GM19025 (cell line): ENCODE results near the gene STOX2.

ENCODE experiments used
- ATAC-seq: cut with Tn5 transposase; IDR thresholded peaks from one replicate; pipeline ENCODE4 v1.9.1; 2021; ENCODE audit warnings: mild to moderate bottlenecking, low read depth, moderate library complexity; ENCODE audit not compliant: unreplicated experiment

The STOX2 gene

GRCh38 chr4:184066584-184067300 is 161.6 kb downstream of the STOX2 start:
- ATAC-seq, result no peak

DNA sequence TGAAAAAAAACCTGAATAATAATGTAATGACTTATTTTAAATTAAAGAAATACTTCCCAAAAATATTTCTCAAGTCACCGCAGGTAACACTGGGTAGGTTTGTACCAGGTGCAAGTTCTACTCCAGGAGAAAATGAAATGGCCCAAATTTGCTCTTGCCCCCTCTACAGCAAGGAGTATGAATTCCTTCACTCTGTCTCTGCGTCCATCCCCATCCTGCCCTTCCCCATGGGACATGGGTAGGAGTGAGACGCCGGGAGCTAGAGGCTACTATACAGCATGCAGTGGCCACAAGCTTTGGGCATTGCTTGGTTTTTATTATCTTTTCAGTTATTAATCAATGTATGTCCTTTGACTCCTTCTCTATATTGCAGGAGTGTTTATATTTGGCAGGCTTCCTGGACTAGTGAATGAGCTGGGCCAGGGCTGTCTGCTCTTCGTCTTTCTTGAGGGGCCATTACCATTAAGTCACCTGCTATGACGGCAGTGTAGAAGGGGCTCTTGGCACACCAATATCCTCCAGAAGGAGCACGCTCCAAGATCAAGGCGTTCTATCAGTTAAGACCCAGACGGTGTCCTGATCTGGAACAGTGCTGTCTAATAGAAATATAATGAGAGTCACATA is 162.9 kb downstream of the STOX2 start:
- no peak for ATAC-seq
